Stimulated activated memory B cell treated with anti-CD40 and anti-IgM and Interleukin-4, amounts not matched to agents 10 μg/mL and 1 μg/mL and 100 μg/mL, for 72 hours (primary cell): Measurements from ENCODE around the gene OTUD6A.

Experiments used
- ATAC-seq: fragments of 150-1000 bp; cut with Tn5 transposase; 2 replicates; pipeline ENCODE4 v1.10.0; 2021
- H3K27ac Mint-ChIP-seq: one replicate; pipeline ENCODE4 v1.8.0; 2022; ENCODE audit warnings: mild to moderate bottlenecking, mixed read lengths
- H3K27me3 Mint-ChIP-seq: one replicate; pipeline ENCODE4 v1.8.0; 2022; ENCODE audit warnings: mixed read lengths
- H3K36me3 Mint-ChIP-seq: one replicate; pipeline ENCODE4 v1.8.0; 2022; ENCODE audit warnings: mixed read lengths
- H3K4me1 Mint-ChIP-seq: one replicate; pipeline ENCODE4 v1.8.0; 2022; ENCODE audit warnings: mixed read lengths
- H3K4me3 Mint-ChIP-seq: one replicate; pipeline ENCODE4 v1.8.0; 2022; ENCODE audit warnings: mild to moderate bottlenecking, moderate library complexity, mixed read lengths
- H3K9me3 Mint-ChIP-seq: one replicate; pipeline ENCODE4 v1.8.0; 2022; ENCODE audit warnings: mixed read lengths

The OTUD6A gene, protein sequence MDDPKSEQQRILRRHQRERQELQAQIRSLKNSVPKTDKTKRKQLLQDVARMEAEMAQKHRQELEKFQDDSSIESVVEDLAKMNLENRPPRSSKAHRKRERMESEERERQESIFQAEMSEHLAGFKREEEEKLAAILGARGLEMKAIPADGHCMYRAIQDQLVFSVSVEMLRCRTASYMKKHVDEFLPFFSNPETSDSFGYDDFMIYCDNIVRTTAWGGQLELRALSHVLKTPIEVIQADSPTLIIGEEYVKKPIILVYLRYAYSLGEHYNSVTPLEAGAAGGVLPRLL

DNA sequence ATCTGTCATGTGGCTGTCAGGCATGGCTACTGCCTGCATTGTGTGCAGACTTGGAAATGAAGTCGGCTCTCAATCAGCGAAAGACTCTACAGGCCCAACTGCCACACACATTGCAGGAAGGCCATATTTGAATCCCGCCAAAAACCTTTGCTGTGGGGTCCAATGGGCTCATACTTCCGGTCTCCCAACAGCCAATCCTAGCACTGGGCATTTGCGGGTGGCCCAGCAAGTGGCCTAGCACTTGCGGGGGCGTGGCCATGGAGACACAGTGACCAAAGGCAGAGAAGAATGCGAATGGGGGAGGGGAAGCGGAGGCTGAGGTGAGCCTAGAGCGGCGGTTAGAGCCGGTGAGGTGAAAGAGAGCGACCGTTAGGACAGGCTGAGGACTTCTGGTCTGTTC, at the start of gene OTUD6A:
Gene OTUD6A, plus strand, starts transcription at position 382 of the 400 bp plus-strand sequence. CDS start 68 bp downstream, outside the sequence.
- ATAC-seq = no peak
- H3K27me3 Mint-ChIP-seq = peaks cover 22% of the 10 kb centered on the region
- no peaks in the 10 kb centered on the region for H3K4me1 Mint-ChIP-seq
- no peaks in the 10 kb centered on the region for H3K36me3 Mint-ChIP-seq
- H3K9me3 Mint-ChIP-seq = peaks cover 2% of the 10 kb centered on the region
- H3K27ac Mint-ChIP-seq = no peak within 1 kb of the TSS
- no peak within 1 kb of the TSS for H3K4me3 Mint-ChIP-seq

DNA sequence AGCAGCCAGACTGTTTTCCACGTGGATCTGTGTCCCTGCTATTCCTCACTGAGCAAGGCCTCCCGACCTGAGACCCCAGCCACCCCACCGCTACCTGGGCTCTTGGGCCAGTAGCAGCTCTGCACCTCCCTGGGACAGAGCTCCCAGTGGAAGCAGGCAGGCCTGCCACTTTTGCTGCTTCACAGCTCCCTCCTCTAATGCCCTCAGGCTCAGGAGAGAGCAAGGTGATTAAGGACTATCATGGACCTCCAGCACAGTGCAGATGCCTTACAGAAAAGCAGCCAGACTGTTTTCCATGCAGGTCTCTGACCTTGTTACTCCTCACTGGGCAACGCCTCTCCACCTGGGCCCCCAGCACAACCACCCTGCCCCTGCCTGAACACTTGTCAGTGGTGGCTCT, 49.5 kb upstream of the OTUD6A start:
- Mint-ChIP-seq H3K9me3 (no peaks in the 10 kb centered on the region), H3K27me3 (no peaks in the 10 kb centered on the region), H3K4me1 (no peaks in the 10 kb centered on the region), H3K27ac (no peak overlapping the region), H3K4me3 (no peak overlapping the region), H3K36me3 (no peaks in the 10 kb centered on the region)
- no peak for ATAC-seq

DNA sequence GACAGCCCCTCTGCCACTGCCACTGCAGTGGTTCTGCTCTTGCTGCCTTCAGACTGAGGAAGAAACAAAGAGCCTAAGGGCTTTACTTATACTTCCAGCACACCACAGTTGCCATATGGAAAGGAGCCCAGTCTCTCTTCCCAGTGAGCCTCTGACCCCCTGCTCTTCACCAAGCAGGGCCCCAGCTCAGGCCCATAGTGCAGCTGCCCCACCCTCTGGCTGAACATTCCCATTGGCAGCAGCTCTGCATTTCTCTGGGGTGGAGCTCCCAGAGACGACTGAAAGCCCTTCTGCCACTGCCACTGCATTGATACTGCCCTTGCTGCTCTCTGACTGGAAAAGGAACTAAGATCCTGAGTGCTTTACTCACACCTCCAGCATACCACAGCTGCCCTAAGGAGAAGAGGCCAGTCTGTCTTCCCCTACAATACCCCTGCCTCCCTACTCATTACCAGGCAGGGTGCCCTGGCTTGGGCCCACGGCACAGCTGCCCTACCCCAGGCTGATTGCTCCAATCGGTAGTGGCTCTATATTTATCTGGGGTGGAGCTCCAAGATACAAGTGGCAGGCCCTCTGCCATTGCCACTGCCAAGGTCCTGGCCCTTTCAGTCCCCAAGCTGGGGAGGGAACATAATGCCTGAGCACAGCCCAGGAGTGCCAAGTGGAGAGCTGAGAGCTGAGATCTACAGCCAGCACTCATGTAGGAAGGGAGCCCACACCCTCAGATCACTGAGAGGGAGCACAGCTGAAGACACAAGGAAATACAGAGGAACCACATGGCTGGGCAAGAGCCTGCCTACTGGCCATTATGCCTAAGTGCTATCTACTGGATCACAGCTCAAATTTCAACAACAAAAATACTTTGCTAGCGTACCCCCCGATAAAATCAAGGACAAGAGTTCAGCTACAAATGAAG, 48.5 kb upstream of the OTUD6A start:
- H3K4me3 Mint-ChIP-seq = no peak overlapping the region
- H3K4me1 Mint-ChIP-seq = no peaks in the 10 kb centered on the region
- no peaks in the 10 kb centered on the region for H3K36me3 Mint-ChIP-seq
- no peaks in the 10 kb centered on the region for H3K9me3 Mint-ChIP-seq
- no peaks in the 10 kb centered on the region for H3K27me3 Mint-ChIP-seq
- no peak overlapping the region for H3K27ac Mint-ChIP-seq
- no peak for ATAC-seq

DNA sequence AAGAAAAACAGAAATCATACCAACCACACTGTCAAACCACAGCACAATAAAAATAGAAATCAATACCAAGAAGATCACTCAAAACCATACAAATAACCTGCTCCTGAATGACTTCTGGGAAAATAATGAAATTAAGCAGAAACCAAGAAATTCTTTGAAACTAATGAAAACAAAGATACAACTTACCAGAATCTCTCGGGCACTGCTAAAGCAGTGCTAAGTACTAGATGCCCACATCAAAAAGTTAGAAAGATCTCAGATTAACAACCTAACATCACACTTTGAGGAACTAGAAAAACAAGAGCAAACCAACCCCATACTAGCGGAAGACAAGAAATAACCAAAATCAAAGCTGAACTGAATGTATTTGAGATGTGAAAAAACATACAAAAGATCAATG, 45.7 kb upstream of the OTUD6A start:
- Mint-ChIP-seq H3K27ac (no peak overlapping the region), H3K4me3 (no peak overlapping the region), H3K27me3 (no peaks in the 10 kb centered on the region), H3K36me3 (no peaks in the 10 kb centered on the region), H3K4me1 (no peaks in the 10 kb centered on the region), H3K9me3 (peaks cover 2% of the 10 kb centered on the region)
- no peak for ATAC-seq

DNA sequence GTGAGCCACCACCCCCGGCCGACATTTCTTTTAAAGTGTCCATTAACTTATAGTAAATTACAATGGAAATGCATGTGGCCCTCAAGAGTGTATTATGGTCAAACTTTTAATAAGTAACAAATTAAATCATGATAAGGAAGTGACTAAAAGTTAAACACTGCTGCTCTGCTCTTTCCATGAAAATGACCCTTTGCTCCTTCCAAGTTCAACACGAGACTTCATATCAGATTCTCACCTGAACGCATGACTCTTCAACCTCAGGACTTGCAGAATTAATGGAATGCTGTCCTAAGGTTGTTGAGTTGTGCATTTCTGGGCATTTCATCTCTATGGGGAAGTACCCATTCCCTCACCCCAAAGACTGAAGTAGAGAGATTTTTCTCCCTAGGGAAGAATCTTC, 39.6 kb upstream of the OTUD6A start:
- H3K9me3 Mint-ChIP-seq = peaks cover 2% of the 10 kb centered on the region
- no peak overlapping the region for H3K4me3 Mint-ChIP-seq
- no peak for ATAC-seq
- no peaks in the 10 kb centered on the region for H3K4me1 Mint-ChIP-seq
- no peaks in the 10 kb centered on the region for H3K27me3 Mint-ChIP-seq
- no peak overlapping the region for H3K27ac Mint-ChIP-seq
- no peaks in the 10 kb centered on the region for H3K36me3 Mint-ChIP-seq

DNA sequence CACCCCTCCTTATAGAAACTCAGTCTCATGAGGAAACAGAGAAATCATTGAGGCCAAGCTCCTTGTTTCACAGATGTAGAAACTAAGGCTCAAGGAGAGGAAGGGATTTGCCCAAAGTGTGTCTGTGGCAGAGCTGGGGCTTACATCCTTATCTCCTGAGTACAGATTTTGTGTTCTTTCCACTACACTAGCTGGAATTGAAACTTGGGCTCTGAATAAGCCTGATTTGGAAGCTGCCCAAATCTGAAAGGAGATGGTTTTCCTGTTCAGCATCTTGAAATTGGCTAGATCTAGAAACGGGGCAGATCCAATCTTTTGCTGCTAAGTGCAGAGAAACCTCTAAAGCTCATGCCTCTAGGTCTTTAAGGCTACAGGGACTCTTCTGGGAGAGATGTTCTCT, 36.8 kb upstream of the OTUD6A start:
- no peak for ATAC-seq
- Mint-ChIP-seq H3K36me3 (no peaks in the 10 kb centered on the region), H3K27ac (no peak overlapping the region), H3K27me3 (no peaks in the 10 kb centered on the region), H3K9me3 (no peaks in the 10 kb centered on the region), H3K4me1 (no peaks in the 10 kb centered on the region), H3K4me3 (no peak overlapping the region)

DNA sequence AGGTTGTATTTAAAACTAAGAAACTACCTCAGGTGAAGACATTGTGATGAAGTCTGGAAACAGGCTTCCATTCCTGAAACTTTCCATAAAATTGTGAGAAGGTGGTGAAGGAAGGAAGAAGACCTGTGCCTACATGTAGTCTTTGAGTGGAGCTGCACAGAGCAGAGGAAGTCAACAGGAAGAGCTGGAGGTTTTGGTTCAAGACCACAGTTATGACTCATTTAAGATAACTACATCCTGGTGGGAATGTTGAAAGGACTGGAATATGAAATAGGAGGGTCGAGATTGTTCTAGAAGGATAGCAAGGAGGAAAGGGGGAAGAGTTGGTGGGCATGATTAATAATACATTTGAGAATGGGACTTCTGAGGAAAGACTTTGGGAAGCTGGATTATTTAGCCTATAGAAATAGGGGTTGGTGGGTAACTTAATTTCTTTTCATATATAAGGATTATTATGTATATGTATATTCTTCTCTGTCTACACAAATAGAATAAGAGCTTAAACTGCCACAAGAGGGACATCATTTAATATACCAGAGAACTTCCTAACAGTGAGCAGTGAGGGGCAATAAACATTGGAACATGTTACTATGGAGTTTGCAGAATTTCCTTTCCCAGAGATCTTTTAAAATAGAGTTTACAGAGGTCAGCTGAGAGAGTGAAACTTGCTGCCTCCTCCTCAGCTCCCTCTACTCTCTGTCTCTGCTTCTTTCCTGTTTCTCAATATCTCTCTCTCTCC, 36.0 kb upstream of the OTUD6A start:
- Mint-ChIP-seq H3K9me3 (no peaks in the 10 kb centered on the region), H3K27me3 (no peaks in the 10 kb centered on the region), H3K36me3 (no peaks in the 10 kb centered on the region), H3K4me3 (no peak overlapping the region), H3K27ac (no peak overlapping the region), H3K4me1 (no peaks in the 10 kb centered on the region)
- ATAC-seq = no peak

DNA sequence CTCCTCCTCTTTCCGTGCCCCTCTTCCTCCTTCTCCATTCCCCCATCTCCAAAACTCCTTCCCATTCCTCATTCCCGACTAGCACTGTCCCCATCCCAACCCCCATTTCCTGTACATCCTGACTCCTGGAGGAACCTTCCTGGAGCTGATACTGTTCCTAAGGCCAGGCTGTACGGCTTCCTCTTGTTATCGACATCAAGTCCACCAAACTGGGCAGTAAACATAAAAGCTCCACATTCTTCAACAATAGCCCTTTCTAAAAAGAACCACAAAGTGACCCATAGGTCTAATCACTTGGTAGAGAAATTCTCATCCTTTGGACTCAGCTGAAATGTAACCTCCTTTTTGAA, 35.4 kb upstream of the OTUD6A start:
- no peak for ATAC-seq
- Mint-ChIP-seq H3K9me3 (no peaks in the 10 kb centered on the region), H3K27ac (no peak overlapping the region), H3K4me1 (no peaks in the 10 kb centered on the region), H3K4me3 (no peak overlapping the region), H3K27me3 (no peaks in the 10 kb centered on the region), H3K36me3 (no peaks in the 10 kb centered on the region)

DNA sequence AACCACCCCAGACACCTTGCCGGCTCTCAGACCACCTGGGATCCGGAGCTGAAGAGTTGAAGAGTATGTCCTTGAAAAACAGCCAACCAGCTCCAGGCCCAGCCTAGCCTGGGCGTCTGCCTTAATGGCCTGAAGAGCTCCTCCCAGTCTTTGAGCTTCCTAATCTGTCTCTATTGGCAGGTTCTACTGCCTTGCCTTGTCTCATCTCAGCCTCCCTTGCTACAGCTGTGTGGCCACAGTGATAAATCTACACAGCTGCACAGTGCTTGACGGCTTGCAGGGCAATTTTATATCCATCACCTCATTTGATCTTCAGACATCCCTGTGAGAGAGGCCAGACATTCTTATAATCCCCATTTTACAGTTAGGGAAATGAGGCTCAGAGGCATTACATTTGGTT, 32.4 kb upstream of the OTUD6A start:
- Mint-ChIP-seq H3K36me3 (no peaks in the 10 kb centered on the region), H3K4me1 (no peaks in the 10 kb centered on the region), H3K27me3 (no peaks in the 10 kb centered on the region), H3K27ac (no peak overlapping the region), H3K9me3 (no peaks in the 10 kb centered on the region), H3K4me3 (no peak overlapping the region)
- ATAC-seq = no peak

DNA sequence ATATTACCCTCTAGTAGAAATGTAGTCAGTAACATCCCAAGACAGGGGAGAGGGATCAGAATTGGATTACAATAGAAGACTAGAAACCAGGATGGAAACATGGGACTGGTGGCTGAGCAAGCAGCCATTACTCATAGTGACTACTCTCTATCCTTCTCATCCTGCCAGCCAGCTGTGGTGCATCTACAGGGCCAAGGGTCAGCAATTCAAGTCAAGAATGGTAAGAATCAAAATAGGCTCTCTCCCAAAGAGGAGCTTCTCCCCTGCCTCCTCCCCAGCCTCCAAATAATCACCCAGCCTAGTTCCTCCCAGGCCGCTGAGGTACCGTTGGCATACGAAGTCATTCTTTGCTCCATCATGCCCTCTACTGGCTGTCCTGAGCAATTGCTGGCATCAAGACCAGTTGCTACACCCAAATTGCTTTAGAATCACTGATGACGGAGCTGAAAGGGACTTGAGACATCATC, 31.9 kb upstream of the OTUD6A start:
- Mint-ChIP-seq H3K36me3 (no peaks in the 10 kb centered on the region), H3K9me3 (no peaks in the 10 kb centered on the region), H3K27me3 (no peaks in the 10 kb centered on the region), H3K4me1 (no peaks in the 10 kb centered on the region), H3K4me3 (no peak overlapping the region), H3K27ac (no peak overlapping the region)
- no peak for ATAC-seq

DNA sequence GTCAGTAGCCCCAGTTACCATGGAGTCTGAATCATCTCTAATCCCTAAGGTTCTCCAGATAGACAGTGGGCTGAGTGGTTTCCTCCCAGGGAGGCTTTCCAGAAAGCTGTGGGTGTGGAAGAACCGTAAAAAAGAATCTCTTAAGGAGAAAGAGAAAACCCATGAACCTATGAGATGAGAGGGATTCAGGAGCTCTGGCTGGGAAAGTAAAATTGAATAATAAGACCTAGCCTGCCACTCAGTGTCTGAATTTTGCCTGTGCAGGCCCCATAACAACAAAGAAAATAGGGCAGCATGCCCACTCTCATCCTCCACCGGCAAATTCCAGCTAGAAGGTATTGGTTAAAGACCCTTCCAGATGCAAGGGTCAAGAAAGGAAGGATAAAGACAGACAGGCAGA, 29.5 kb upstream of the OTUD6A start:
- no peaks in the 10 kb centered on the region for H3K36me3 Mint-ChIP-seq
- no peak overlapping the region for H3K4me3 Mint-ChIP-seq
- no peaks in the 10 kb centered on the region for H3K9me3 Mint-ChIP-seq
- H3K27me3 Mint-ChIP-seq = no peaks in the 10 kb centered on the region
- H3K4me1 Mint-ChIP-seq = no peaks in the 10 kb centered on the region
- no peak for ATAC-seq
- H3K27ac Mint-ChIP-seq = no peak overlapping the region

DNA sequence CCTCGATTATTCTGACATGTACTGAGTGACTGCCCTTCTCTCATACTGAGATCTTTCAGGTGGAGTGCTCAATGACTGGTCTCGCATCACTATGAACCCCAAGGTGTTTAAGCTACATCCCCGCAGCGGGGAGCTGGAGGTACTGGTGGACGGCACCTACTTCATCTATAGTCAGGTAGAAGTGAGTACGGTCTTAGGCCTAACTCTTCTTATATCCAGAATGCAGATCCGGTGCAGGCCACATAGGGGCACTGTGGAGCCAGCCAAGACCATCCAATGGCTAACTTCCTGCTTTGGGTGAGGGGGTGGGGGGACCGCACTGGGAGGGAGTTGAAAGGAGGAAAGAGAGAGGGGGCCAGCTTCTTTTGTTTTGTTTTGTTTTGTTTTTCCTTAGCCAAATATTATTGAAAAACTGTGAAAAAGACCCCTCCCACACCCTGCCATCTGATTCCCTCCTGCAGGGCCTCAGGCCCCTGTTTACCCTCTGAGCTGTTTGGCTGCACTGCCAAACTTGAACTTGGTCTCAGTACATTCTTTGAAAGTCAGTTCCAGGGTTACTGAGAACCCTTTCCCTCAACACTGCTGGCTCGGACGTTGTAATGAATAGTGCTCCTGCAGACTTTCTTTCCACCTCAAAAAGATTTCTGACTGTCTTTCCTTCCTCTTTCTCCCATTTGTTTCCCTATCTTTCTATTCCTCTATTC, 28.8 kb upstream of the OTUD6A start:
- Mint-ChIP-seq H3K36me3 (no peaks in the 10 kb centered on the region), H3K4me1 (no peaks in the 10 kb centered on the region), H3K9me3 (no peaks in the 10 kb centered on the region), H3K27ac (no peak overlapping the region), H3K27me3 (no peaks in the 10 kb centered on the region), H3K4me3 (no peak overlapping the region)
- ATAC-seq = no peak

DNA sequence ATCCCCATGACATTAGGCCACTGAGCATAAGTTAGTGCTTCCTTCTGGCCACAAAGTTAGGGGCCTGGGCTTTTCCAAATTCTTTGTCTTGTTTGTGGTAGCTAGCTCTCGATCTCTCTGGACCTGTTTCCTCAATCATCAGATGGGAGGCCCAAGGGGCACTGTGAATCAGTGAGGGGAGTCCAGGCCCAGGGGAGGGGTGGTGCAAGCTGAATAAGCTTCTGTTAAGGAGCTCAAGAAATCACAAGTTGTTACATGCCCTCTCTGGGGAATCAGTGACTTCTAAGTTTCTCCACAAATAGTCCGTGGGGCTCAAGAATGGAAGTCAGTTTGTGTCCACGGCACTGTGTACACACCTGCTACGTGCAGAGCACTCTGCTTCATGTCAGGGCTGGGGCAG, 27.6 kb upstream of the OTUD6A start:
- Mint-ChIP-seq H3K9me3 (no peaks in the 10 kb centered on the region), H3K4me1 (no peaks in the 10 kb centered on the region), H3K4me3 (no peak overlapping the region), H3K36me3 (no peaks in the 10 kb centered on the region), H3K27ac (no peak overlapping the region), H3K27me3 (no peaks in the 10 kb centered on the region)
- ATAC-seq = no peak

DNA sequence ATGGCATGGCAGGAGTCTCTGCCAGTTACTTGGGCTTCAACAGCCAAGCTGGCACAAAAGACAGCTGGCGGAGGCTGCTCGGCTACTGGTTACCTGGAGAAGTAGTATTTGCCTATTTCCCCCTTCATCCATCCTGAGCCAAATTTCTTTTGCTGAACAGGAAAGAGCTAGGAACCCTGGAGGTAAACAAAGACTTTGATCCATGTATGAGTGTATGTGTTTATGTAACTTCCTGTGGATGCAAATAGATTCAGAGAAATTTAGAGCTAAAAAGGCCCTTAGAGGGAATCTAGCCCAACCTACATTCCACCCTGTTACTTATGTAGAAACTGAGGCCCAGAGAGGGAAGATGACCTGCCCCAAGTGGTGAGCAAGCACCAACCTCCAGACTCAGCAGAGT, 23.7 kb upstream of the OTUD6A start:
- no peaks in the 10 kb centered on the region for H3K9me3 Mint-ChIP-seq
- no peak overlapping the region for H3K27ac Mint-ChIP-seq
- no peaks in the 10 kb centered on the region for H3K27me3 Mint-ChIP-seq
- no peak overlapping the region for H3K4me3 Mint-ChIP-seq
- H3K4me1 Mint-ChIP-seq = no peaks in the 10 kb centered on the region
- no peak for ATAC-seq
- no peaks in the 10 kb centered on the region for H3K36me3 Mint-ChIP-seq

DNA sequence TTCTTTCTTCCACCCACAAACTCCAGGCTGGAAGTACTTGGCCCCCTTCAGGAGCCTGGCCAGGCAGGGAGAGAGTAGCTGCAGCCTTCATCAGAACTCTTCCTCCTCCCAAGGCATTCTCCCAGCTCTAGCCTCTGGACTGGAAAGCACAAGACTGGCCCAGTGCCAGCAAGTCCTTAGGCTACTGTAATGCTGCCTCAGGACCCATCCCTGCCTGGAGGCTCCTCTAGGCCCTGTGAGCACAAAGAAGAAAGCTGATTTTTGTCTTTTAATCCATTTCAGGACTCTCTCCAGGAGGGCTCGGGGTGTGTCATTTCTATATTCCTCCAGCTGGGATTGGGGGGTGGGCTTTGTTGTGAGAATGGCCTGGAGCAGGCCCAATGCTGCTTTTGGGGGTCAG, 23.3 kb upstream of the OTUD6A start:
- Mint-ChIP-seq H3K27ac (no peak overlapping the region), H3K9me3 (no peaks in the 10 kb centered on the region), H3K4me3 (no peak overlapping the region), H3K4me1 (no peaks in the 10 kb centered on the region), H3K27me3 (no peaks in the 10 kb centered on the region), H3K36me3 (no peaks in the 10 kb centered on the region)
- no peak for ATAC-seq
